C4-2B (cell line): ENCODE results near the gene KDM4C.

Source experiments
- CTCF ChIP-seq: fragments of 450-650 bp; conservative IDR thresholded peaks from 2 replicates; pipeline ENCODE4 v1.5.1; 2017; ENCODE audit warnings: mild to moderate bottlenecking
- ZFX ChIP-seq: fragments of 450-650 bp; IDR thresholded peaks from 2 replicates; pipeline ENCODE4 v1.6.1; 2017

- no peak for TF ChIP-seq CTCF
- TF ChIP-seq ZFX = no peak
These were observed 64.9 kb downstream of the KDM4C start for GRCh38 chr9:6822696-6823095.
